Liver (tissue), 9 donors: Measurements from ENCODE around the gene CRB1. TPM values are rescaled to one million over a fixed set of nuclear protein-coding genes. Genes with fewer than 3 reads are reported as not detected.

Experiments used
- DNase-seq: peaks from one replicate; pipeline ENCODE4 v3.0.0-alpha.2; 2017; ENCODE audit warnings: low spot score
- H3K27ac ChIP-seq, 2 donors: one replicate each; pipeline ENCODE4 v1.7.0; 2013; ENCODE audit warnings: inconsistent platforms in 2 of 2, low read length in 2 of 2, control low read depth in 1 of 2, low read depth in 1 of 2, mild to moderate bottlenecking in 1 of 2
- H3K27me3 ChIP-seq, 4 donors: one replicate each; pipeline versions ENCODE4 v1.6.1 to v1.7.0; 2013; ENCODE audit warnings: low read length in 3 of 4, inconsistent platforms in 1 of 4, mild to moderate bottlenecking in 1 of 4, moderate library complexity in 1 of 4; ENCODE audit not compliant: control insufficient read depth in 4 of 4, insufficient read depth in 4 of 4
- H3K36me3 ChIP-seq, 4 donors: one replicate each; pipeline versions ENCODE4 v1.6.1 to v1.7.0; 2013; ENCODE audit warnings: low read length in 3 of 4, mild to moderate bottlenecking in 3 of 4, low read depth in 1 of 4, moderate library complexity in 1 of 4; ENCODE audit not compliant: control insufficient read depth in 4 of 4, insufficient read depth in 3 of 4
- H3K4me1 ChIP-seq, 4 donors: one replicate each; pipeline versions ENCODE4 v1.6.1 to v1.7.0; 2013; ENCODE audit warnings: low read length in 3 of 4, mild to moderate bottlenecking in 3 of 4, moderate library complexity in 1 of 4; ENCODE audit not compliant: control insufficient read depth in 4 of 4, insufficient read depth in 4 of 4
- H3K4me3 ChIP-seq, 3 donors: one replicate each; pipeline versions ENCODE4 v1.6.1 to v1.7.0; 2013; ENCODE audit warnings: low read length in 3 of 3, control low read depth in 1 of 3, low read depth in 1 of 3, mild to moderate bottlenecking in 1 of 3
- H3K9ac ChIP-seq, 2 donors: one replicate each; pipeline ENCODE4 v1.7.0; 2013; ENCODE audit warnings: low read length in 2 of 2, mild to moderate bottlenecking in 2 of 2, moderate library complexity in 2 of 2, control low read depth in 1 of 2, low read depth in 1 of 2
- H3K9me3 ChIP-seq, 4 donors: one replicate each; pipeline versions ENCODE4 v1.6.1 to v1.7.0; 2013; ENCODE audit warnings: low read length in 3 of 4; ENCODE audit not compliant: control insufficient read depth in 4 of 4
- ATF3 ChIP-seq: IDR thresholded peaks from 2 replicates; pipeline ENCODE4 v1.6.1; 2016; ENCODE audit warnings: antibody characterized with exemption
- EGR1 ChIP-seq, 2 donors: IDR thresholded peaks; 2 replicates each; pipeline ENCODE4 v1.6.1; 2016 to 2018; ENCODE audit warnings: antibody characterized with exemption in 2 of 2, low read depth in 2 of 2
- FOXA1 ChIP-seq: IDR thresholded peaks from 2 replicates; pipeline ENCODE4 v1.6.1; 2016; ENCODE audit warnings: antibody characterized with exemption
- GABPA ChIP-seq, 2 donors: IDR thresholded peaks in 1 of 2; conservative IDR thresholded peaks in 1 of 2; 2 replicates each; pipeline ENCODE4 v1.6.1; 2016; ENCODE audit warnings: antibody characterized with exemption in 2 of 2, mild to moderate bottlenecking in 1 of 2, moderate library complexity in 1 of 2
- HNF4A ChIP-seq, 2 donors: conservative IDR thresholded peaks; 2 replicates each; pipeline ENCODE4 v1.6.1; 2016; ENCODE audit warnings: antibody characterized with exemption in 2 of 2, mild to moderate bottlenecking in 2 of 2
- HNF4G ChIP-seq: IDR thresholded peaks from 2 replicates; pipeline ENCODE4 v1.6.1; 2016; ENCODE audit warnings: antibody characterized with exemption
- JUND ChIP-seq, 2 donors: IDR thresholded peaks; 2 replicates each; pipeline ENCODE4 v1.6.1; 2016; ENCODE audit warnings: antibody characterized with exemption in 2 of 2
- NR2F2 ChIP-seq: IDR thresholded peaks from 2 replicates; pipeline ENCODE4 v1.6.1; 2016; ENCODE audit warnings: antibody characterized with exemption
- RAD21 ChIP-seq, 2 donors: IDR thresholded peaks; 2 replicates each; pipeline ENCODE4 v1.6.1; 2016; ENCODE audit warnings: antibody characterized with exemption in 2 of 2, mild to moderate bottlenecking in 2 of 2
- REST ChIP-seq: IDR thresholded peaks from 2 replicates; pipeline ENCODE4 v1.6.1; 2016; ENCODE audit warnings: antibody characterized with exemption, mild to moderate bottlenecking
- RXRA ChIP-seq, 2 donors: IDR thresholded peaks; 2 replicates each; pipeline ENCODE4 v1.6.1; 2017 to 2018; ENCODE audit warnings: antibody characterized with exemption in 2 of 2, mild to moderate bottlenecking in 1 of 2
- TAF1 ChIP-seq: conservative IDR thresholded peaks from 2 replicates; pipeline ENCODE4 v1.6.1; 2016; ENCODE audit warnings: antibody characterized with exemption, mild to moderate bottlenecking
- YY1 ChIP-seq: IDR thresholded peaks from 2 replicates; pipeline ENCODE4 v1.6.1; 2016; ENCODE audit warnings: antibody characterized with exemption, mild to moderate bottlenecking
- ZBTB33 ChIP-seq: IDR thresholded peaks from 2 replicates; pipeline ENCODE4 v1.6.1; 2016; ENCODE audit warnings: antibody characterized with exemption
- WGBS: extraction: QIAGEN DNeasy Blood & Tissue Kit; methylation state at CpG from one replicate; pipeline ENCODE4 v1.1.7; 2013; 5-methylcytosine and 5-hydroxymethylcytosine counted together
- polyA plus RNA-seq, 2 donors: library from polyadenylated mRNA; stranded (reverse) in 1 of 2; unstranded in 1 of 2; fragments of 200-250 nt in 1 of 2; fragments of >200 nt in 1 of 2; fragmentation: Nextera tagmentation in 1 of 2; extraction: Ambion mirVana in 1 of 2; gene quantifications; one replicate each; pipeline versions ENCODE4 v1.2.1 to v1.2.3, GENCODE V29; 2013 to 2015
- total RNA-seq, 2 donors: library from RNA; depleted of rRNA; stranded (reverse); fragments of >200 nt; gene quantifications; one replicate each; pipeline ENCODE4 v1.2.3, GENCODE V29; 2014
- donor health status: healthy.
- donor health status: healthy.
- donor health status: healthy.
- donor health status: healthy.
- donor health status: healthy.

CRB1 gene
- total and polyA plus RNA-seq, 4 donors, result 5.1 TPM; not detected in 3

GRCh38 chr1:197363855-197364254 lies 95.8 kb downstream of the CRB1 start:
- no peak for TF ChIP-seq JUND (IDR thresholded peaks at IDR 0.05)
- TF ChIP-seq TAF1, result no peak
- TF ChIP-seq FOXA1, result no peak
- TF ChIP-seq REST, result no peak
- TF ChIP-seq GABPA (IDR thresholded peaks at IDR 0.05 in 1 of 2, conservative IDR thresholded peaks at IDR 0.05 in 1 of 2), result no peak
- no peak for TF ChIP-seq HNF4G
- TF ChIP-seq EGR1 (IDR thresholded peaks at IDR 0.05; ENCODE audit: low read depth in 2 of 2), result no peak
- no peak for TF ChIP-seq ATF3
- no peak for TF ChIP-seq ZBTB33
- no peak for TF ChIP-seq HNF4A (conservative IDR thresholded peaks at IDR 0.05)
- no peak for DNase-seq
- H3K27ac ChIP-seq, result no peak overlapping the region
- no peak overlapping the region for H3K9ac ChIP-seq
- H3K4me1 ChIP-seq, result no peaks in the 10 kb centered on the region
- no peaks in the 10 kb centered on the region for H3K36me3 ChIP-seq
- WGBS, result 96% methylated on average over 14 of the region's 14 CpGs
- no peaks in the 10 kb centered on the region for H3K27me3 ChIP-seq
- no peaks in the 10 kb centered on the region for H3K9me3 ChIP-seq
- H3K4me3 ChIP-seq, result no peak overlapping the region

- no peaks in the 10 kb centered on the region for H3K4me1 ChIP-seq
- no peak overlapping the region for H3K9ac ChIP-seq
- H3K27me3 ChIP-seq, result no peaks in the 10 kb centered on the region
- H3K27ac ChIP-seq, result no peak overlapping the region
- no peaks in the 10 kb centered on the region for H3K9me3 ChIP-seq
- WGBS, result 93% methylated on average over 2 of the region's 2 CpGs
- no peaks in the 10 kb centered on the region for H3K36me3 ChIP-seq
- TF ChIP-seq ATF3 (no peak), ZBTB33 (no peak), RAD21 (IDR thresholded peaks at IDR 0.05) (no peak), EGR1 (IDR thresholded peaks at IDR 0.05; ENCODE audit: low read depth in 2 of 2) (no peak), HNF4A (conservative IDR thresholded peaks at IDR 0.05) (no peak), RXRA (IDR thresholded peaks at IDR 0.05) (no peak), YY1 (no peak), REST (no peak), NR2F2 (no peak)
- no peak overlapping the region for H3K4me3 ChIP-seq
- DNase-seq, result no peak
Measured at GRCh38 chr1:197366996-197367395, 98.9 kb downstream of the CRB1 start.
